Measurements from ENCODE around the gene RNF220. TPM values are rescaled to one million over a fixed set of nuclear protein-coding genes. Genes with fewer than 3 reads are reported as not detected.
A peak's percentile ranks its signal among the peaks of the same experiment; 100 is the strongest.

RNF220 gene
- total RNA-seq, 6 experiments from 2014 or later = 42.1 to 54.7 (median 51.9) TPM

GRCh38 chr1:44621841-44622286 is 216.8 kb downstream of the RNF220 start:
- no peaks in the 10 kb centered on the region for H3K36me3 Mint-ChIP-seq (ENCODE audit: low read depth)
- 0 out of 2 replicates have a peak overlapping the region, but pooled peaks have one; percentile 2 for H3K4me3 Mint-ChIP-seq
- DNase-seq = no peak
- H3K4me1 Mint-ChIP-seq (ENCODE audit: low read depth) = peaks cover 68% of the 10 kb centered on the region
- no peak for TF ChIP-seq CTCF (IDR thresholded peaks at IDR 0.05)
- H3K27ac Mint-ChIP-seq = peak overlapping the region; percentile 70
- no peaks in the 10 kb centered on the region for H3K9me3 Mint-ChIP-seq
- H3K27me3 Mint-ChIP-seq (ENCODE audit: insufficient read depth) = peaks cover 2% of the 10 kb centered on the region; the same call in 1 of the 2 replicates

GRCh38 chr1:44624268-44624901 is 219.3 kb downstream of the RNF220 start:
- Mint-ChIP-seq H3K27ac (no peak overlapping the region), H3K9me3 (no peaks in the 10 kb centered on the region), H3K4me1 (ENCODE audit: low read depth) (peaks cover 66% of the 10 kb centered on the region), H3K36me3 (ENCODE audit: low read depth) (no peaks in the 10 kb centered on the region), H3K4me3 (no peak overlapping the region), H3K27me3 (ENCODE audit: insufficient read depth) (no peaks in the 10 kb centered on the region; the same call in 1 of the 2 replicates)
- no peak for DNase-seq
- no peak for TF ChIP-seq CTCF (IDR thresholded peaks at IDR 0.05)

DNA sequence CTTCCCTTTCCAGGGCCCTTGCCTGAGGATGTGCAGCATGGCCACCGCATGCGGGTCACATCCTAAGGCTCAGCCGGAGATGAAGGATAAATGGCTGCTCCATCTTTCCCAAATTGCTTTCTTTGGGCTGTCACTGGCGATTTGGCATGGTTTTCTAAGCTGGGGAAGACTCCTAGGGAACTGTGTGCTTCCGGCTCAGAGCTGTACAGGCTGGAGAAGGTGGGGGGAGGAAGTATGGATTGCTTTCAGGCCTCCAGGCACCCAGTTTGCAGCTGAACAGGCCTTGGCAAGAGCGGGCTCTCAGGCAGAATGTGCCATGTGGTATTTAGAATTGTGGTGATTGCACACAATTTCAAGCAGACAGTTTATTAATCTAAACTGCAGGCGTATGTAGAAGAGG is 220.3 kb downstream of the RNF220 start:
- Mint-ChIP-seq H3K27me3 (ENCODE audit: insufficient read depth) (no peaks in the 10 kb centered on the region; the same call in 1 of the 2 replicates), H3K9me3 (no peaks in the 10 kb centered on the region), H3K27ac (no peak overlapping the region), H3K36me3 (ENCODE audit: low read depth) (no peaks in the 10 kb centered on the region), H3K4me3 (no peak overlapping the region), H3K4me1 (ENCODE audit: low read depth) (peaks cover 66% of the 10 kb centered on the region)
- DNase-seq = no peak
- no peak for TF ChIP-seq CTCF (IDR thresholded peaks at IDR 0.05)

DNA sequence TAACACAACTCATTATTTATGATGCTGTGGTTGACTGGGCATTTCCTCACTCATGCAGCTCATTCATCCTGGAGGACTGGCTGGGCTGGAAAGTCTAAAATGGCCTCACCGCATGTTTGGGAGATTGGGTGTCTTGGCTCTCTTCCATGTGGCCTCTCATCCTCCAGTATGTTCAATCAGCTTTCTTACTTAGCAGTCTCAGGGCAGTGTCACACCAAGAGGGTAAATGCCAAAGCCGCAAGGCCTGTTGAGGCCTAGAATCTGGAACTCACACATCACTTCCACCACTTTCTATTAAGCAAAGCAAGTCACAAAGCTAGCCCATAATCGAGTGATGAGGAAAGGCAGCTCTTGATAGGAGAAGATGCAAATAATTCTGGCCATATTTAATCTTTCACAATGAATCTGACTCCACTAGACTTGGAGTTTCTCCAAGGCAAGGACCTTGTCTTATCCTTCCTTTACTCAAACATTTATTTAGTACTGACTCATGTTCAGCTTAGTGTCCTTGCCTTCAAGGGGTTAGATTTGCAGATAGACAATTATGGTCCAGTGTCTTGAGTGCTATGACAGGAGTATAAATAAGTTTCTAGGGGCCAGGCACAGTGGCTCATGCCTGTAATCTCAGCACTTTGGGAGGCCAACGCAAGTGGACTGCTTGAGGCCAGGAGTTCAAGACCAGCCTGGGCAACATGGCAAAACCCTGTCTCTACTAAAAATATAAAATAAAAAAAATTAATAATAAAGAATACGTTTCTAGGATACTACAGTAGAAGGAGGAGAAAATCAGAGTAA is 224.1 kb downstream of the RNF220 start:
- no peak for TF ChIP-seq CTCF (IDR thresholded peaks at IDR 0.05)
- DNase-seq = peak; percentile 99
- no peaks in the 10 kb centered on the region for H3K9me3 Mint-ChIP-seq
- peaks cover 68% of the 10 kb centered on the region for H3K4me1 Mint-ChIP-seq (ENCODE audit: low read depth)
- H3K27ac Mint-ChIP-seq = peak overlapping the region; percentile 95
- peaks cover 12% of the 10 kb centered on the region for H3K36me3 Mint-ChIP-seq (ENCODE audit: low read depth)
- peak overlapping the region; percentile 57 for H3K4me3 Mint-ChIP-seq
- H3K27me3 Mint-ChIP-seq (ENCODE audit: insufficient read depth) = no peaks in the 10 kb centered on the region; the same call in 1 of the 2 replicates

DNA sequence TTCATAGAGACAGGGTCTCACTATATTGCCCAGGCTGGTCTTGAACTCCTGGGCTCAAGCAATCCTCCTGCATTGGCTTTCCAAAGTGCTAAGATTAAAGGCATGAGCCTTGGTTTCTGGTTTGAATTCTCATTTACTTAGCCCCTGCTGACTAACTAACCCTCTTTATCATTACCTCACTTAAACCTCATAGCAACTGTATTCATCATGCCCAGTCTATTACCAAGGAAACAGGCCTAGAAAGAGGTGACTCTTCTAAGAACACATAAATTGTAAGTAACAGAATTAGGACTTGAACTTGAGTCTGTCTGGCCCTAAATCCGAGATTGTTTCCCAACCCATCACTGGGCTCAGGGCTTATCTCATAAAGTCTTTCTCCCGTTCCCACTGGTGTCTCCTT is 225.1 kb downstream of the RNF220 start:
- H3K27ac Mint-ChIP-seq = peak overlapping the region; percentile 95
- H3K4me1 Mint-ChIP-seq (ENCODE audit: low read depth) = peaks cover 70% of the 10 kb centered on the region
- no peaks in the 10 kb centered on the region for H3K9me3 Mint-ChIP-seq
- DNase-seq = peak; percentile 93
- peaks cover 12% of the 10 kb centered on the region for H3K36me3 Mint-ChIP-seq (ENCODE audit: low read depth)
- peak overlapping the region; percentile 90 for H3K4me3 Mint-ChIP-seq
- TF ChIP-seq CTCF (IDR thresholded peaks at IDR 0.05) = no peak
- H3K27me3 Mint-ChIP-seq (ENCODE audit: insufficient read depth) = no peaks in the 10 kb centered on the region; the same call in 1 of the 2 replicates
